ENCODE data around the gene TMPRSS9.

DNA sequence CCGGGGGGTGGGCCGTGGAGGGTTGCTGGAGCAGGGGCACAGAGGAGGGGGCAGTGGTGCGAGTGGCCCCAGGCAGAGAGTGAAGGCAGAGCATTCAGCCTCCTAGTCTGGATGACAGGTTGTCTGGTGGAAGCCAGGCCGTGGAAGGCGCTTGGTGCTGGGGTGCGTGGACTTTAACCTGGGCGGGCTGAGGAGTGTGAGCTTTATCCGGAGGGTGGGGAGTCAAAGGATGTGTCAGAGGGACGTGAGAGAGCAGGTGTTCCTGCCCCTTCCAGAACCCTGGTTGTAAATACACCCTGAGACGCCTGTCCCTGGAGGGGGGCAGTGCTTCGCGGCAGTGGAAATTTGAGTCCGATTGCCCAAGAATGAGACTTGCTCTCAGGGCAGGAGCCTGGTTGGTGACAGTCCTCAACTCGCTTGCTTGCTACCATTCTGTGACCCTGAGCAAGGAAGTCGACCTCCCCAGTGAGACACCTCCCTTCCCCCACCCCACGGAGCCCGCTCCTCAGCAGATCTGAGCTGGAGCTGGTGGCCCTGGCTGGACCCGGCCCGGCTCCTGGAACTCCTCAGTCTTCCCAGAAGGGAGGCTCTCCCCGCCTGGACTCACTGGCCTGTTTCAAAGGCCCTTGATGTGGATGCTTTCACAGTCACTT lies 29.3 kb upstream of the TMPRSS9 start:
- TF ChIP-seq, protein P1, sequence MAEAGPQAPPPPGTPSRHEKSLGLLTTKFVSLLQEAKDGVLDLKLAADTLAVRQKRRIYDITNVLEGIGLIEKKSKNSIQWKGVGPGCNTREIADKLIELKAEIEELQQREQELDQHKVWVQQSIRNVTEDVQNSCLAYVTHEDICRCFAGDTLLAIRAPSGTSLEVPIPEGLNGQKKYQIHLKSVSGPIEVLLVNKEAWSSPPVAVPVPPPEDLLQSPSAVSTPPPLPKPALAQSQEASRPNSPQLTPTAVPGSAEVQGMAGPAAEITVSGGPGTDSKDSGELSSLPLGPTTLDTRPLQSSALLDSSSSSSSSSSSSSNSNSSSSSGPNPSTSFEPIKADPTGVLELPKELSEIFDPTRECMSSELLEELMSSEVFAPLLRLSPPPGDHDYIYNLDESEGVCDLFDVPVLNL (CRISPR knock-in tag; IDR thresholded peaks at IDR 0.05; ENCODE audit: borderline replicate concordance, low read depth): no peak
- TF ChIP-seq, protein P2, sequence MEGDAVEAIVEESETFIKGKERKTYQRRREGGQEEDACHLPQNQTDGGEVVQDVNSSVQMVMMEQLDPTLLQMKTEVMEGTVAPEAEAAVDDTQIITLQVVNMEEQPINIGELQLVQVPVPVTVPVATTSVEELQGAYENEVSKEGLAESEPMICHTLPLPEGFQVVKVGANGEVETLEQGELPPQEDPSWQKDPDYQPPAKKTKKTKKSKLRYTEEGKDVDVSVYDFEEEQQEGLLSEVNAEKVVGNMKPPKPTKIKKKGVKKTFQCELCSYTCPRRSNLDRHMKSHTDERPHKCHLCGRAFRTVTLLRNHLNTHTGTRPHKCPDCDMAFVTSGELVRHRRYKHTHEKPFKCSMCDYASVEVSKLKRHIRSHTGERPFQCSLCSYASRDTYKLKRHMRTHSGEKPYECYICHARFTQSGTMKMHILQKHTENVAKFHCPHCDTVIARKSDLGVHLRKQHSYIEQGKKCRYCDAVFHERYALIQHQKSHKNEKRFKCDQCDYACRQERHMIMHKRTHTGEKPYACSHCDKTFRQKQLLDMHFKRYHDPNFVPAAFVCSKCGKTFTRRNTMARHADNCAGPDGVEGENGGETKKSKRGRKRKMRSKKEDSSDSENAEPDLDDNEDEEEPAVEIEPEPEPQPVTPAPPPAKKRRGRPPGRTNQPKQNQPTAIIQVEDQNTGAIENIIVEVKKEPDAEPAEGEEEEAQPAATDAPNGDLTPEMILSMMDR (IDR thresholded peaks at IDR 0.05): no peak
- TF ChIP-seq ESRRA (CRISPR knock-in tag; IDR thresholded peaks at IDR 0.05; ENCODE audit: borderline replicate concordance) (no peak), NR2C2 (CRISPR knock-in tag; IDR thresholded peaks at IDR 0.05) (no peak), EMX1 (CRISPR knock-in tag; IDR thresholded peaks at IDR 0.05) (no peak)
- TF ChIP-seq, protein P3, sequence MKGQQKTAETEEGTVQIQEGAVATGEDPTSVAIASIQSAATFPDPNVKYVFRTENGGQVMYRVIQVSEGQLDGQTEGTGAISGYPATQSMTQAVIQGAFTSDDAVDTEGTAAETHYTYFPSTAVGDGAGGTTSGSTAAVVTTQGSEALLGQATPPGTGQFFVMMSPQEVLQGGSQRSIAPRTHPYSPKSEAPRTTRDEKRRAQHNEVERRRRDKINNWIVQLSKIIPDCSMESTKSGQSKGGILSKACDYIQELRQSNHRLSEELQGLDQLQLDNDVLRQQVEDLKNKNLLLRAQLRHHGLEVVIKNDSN (CRISPR knock-in tag; IDR thresholded peaks at IDR 0.05): no peak

Measured in WTC11 (cell line).